GM19397 (cell line): ENCODE data around the gene FBXW8.

ENCODE experiments used
- ATAC-seq: cut with Tn5 transposase; IDR thresholded peaks from one replicate; pipeline ENCODE4 v1.9.1; 2021; ENCODE audit warnings: mild to moderate bottlenecking, moderate library complexity; ENCODE audit not compliant: unreplicated experiment

FBXW8 gene

DNA sequence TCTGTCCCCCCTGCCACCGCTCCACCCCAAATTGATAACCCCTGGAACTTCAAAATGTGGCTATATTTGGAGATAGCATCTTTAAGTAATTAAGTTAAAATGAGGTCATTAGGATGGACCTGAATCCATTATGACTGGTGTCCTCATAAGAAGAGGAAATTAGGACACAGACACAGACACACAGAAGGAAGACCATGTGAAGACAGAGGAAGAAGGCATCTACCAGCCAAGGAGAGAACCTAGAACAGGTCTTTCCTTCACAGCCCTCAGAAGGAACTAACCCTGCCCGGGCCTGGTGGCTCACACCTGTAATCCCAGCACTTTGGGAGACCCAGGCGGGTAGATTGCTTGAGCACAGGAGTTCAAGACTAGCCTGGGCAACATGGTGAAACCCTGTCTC lies 25.9 kb upstream of the FBXW8 start:
- ATAC-seq: no peak

DNA sequence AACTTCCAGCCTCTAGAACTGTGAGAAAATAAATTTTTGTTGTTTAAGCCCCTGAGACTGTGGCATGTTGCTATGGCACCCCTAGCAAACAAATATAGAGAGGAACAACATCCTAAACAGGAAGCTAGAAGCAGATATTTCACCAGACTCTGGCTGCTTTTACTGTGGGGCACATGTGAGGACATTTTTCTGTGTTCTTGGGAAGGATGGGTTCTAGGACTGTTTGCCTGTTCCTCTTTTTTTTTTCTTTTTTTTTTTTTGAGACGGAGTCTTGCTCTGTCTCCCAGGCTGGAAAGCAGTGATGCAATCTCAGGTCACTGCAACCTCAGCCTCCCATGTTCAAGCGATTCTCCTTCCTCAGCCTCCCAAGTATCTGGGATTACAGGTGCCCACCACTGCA lies 25.3 kb upstream of the FBXW8 start:
- no peak for ATAC-seq

DNA sequence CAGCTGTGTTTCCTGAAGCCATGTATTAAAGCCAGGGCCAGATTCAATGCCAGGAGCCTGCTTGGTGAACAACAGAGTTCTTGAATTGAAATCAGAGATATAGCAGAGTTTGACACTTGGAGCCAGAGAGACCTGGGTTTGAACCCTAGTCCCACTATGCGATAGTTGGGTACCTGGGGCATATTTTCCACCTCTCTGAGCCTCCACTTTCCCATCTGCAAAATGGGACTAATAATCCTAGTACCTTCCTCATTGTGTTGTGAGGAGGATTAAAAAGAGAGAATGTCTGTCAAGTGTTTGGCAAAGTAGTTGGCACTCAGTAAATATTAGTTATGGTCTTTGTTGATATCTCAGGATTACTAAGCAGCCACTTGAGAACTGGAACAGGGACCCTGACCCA lies 23.5 kb upstream of the FBXW8 start:
- no peak for ATAC-seq

DNA sequence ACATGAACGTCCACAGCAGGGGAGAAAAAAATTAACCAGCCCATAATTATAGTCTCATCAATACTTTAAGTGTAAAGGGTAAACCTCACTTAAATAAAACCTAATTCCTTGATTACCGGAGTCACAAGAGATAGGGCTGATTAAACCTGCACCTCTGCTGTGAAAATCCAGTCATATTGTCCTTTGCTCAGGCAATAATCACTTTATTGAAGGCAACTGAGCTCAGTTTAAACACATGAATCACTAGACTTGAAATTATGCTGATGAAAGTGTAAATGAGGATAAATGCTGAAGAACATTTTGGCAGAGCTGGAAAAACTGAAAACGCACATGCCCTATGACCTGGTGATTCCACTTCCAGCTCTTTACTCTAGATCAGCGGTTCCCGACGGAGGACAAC lies 22.9 kb upstream of the FBXW8 start:
- no peak for ATAC-seq

DNA sequence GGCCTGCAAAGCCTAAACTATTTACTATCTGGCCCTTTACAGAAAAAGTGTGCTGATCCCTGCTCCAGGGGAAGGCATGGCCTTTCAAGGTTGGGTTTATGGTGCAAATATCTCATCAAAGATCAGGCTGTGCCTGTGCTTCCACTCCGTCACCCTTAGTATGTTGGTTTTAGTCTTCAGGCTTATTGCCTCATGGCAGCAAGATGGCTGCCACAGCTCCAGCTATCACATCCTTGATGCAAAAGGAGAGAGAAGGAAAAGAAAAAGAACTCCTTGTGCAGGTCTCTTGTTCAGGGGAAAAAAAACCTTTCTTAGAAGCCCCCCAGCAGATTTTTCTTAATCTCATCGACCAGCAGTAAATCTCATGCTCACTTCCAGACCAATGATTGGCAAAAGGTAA lies 20.4 kb upstream of the FBXW8 start:
- ATAC-seq: no peak

DNA sequence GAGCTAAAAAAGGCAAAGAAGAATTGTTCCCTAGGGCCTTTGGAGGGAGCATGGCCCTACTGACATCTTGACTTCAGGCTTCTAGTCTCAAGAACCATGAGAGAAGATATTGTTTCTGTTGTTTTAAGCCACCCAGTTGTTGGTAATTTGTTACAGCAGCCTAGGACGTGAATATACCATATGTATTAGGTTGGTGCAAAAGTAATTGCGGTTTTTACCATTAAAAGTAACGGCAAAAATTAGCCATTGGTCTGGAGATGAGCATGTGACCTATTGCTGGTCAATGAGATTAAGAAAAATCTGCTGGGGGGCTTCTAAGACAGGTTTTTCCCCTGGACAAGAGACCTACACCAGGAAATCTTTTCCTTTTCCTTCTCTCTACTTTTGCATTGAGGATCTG lies 19.7 kb upstream of the FBXW8 start:
- no peak for ATAC-seq

DNA sequence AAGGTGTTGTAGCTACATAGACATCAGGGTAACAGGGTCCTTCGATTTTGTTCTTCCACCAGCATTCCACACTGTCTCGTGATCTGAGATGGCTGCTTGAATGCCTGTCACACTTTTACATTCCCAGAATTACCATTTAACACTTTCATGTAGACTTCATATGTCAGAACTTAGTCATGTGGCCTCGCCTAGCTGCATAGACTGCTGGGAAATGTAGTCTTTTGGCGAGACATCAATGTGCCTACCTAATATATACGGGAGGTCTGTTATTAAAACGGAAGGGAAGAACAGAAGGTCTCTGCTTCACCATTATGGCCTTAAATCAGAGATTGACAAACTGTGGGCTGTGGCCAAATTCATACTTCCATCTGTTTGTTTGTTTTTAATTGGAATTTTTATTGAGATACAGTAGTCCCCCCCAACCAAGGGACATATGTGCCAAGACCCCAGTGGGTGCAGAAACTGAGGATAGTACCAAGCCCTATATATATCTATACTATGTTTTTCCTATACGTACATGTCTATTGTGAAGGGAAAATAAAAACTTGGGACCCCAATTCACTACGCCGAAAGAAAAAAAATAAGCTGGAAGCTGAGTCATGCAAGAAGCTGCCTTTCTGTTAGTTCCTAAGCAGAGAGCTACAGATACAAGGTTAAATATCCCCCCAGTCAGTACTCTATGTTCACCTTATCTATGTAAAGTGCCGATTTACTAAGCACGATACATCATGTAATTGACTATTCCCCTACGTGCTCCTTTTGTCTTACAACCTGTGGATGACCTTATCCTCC lies 18.2 kb upstream of the FBXW8 start:
- ATAC-seq: no peak

DNA sequence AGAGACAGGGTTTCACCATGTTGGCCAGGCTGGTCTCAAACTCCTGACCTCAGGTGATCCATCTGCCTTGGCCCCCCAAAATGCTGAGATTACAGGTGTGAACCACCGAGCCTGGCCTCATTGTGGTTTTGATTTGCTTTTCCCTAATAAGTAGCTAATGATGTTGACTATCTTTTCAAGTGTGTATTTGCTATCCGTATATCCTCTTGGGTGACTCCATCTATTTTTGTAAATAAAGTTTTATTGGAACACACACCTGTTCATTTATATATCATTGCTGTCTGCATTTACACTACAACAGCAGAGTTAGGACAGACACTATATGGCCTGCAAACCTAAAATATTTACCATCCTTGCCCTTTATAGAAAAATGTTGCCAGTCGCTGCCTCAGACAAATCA lies 15.8 kb upstream of the FBXW8 start:
- ATAC-seq: no peak

DNA sequence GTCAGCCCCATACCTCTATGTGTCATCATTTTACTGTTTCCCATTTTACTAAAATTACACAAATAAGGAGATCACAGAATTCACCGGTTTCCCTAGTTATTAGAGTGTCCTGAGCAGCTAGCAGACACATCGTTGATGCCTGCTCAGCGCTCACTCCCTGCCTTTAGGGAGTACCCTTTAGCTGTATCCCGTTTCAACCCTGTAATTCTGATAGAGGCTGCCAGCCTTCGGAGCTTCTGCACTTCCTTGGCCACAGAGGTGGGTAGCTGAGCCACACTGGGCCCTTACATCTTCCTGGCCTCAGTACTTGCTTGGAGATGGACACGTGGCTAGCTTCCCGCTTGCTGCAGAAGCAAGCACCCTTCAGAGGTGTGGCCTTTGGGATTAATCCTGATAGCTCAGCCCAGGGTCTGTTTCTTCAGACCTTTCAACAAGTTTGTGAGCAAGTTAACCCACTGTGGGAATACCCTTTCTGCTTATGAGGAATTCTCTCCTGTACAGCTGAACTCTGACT lies 14.3 kb upstream of the FBXW8 start:
- no peak for ATAC-seq

DNA sequence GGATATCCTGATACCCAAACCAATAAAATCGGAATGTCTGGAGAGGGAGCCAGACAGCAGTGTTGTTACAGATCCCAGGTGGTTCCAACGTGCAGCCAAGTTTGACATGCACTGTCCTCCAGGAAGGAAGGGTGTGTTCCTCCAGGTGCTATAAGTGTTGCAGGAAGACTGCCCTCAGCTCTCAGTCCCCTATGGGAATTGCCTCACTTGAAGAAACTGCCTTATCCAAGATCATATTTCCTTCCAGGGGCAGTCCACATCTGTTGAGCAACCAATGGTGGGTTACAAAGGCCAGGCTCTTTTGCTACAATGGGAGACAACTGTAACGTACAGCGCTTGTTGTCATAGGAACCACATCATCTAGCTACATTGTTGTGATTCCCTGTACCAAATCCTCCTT lies 13.3 kb upstream of the FBXW8 start:
- ATAC-seq: no peak

DNA sequence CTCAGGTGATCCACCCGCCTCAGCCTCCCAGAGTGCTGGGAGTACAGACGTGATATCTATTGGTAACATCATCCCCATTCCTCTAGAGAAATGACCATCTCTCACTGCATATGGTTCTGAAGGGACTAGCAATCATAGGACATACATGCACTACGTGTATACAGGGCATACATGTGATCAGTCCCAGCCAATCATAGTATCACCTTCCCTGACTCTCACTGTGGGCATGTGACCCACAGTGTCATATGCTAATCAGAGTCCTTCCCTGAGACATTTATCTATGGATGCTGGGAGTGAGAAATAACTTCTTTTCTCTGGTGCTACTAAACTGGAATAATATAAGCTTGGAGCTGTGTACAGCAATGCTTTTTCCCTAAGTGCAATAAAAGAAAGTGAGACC lies 12.1 kb upstream of the FBXW8 start:
- ATAC-seq: no peak

DNA sequence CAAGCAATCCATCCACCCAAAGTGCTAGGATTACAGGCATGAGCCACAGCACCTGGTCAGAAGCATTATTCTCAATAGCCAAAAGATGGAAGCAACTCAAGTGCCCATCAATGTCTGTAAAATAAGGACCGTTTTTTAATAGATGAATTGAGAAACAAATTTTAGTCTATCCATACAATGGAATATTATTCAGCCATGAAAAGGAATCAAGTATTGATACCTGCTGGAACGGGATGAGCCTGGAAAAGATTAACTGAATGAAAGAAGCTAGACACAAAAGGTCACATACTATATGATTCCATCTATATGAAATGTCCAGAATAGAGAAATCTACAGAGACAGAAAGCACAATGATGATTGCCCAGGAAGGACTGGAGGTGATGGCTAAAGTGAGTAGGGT lies 9.1 kb upstream of the FBXW8 start:
- ATAC-seq: no peak

DNA sequence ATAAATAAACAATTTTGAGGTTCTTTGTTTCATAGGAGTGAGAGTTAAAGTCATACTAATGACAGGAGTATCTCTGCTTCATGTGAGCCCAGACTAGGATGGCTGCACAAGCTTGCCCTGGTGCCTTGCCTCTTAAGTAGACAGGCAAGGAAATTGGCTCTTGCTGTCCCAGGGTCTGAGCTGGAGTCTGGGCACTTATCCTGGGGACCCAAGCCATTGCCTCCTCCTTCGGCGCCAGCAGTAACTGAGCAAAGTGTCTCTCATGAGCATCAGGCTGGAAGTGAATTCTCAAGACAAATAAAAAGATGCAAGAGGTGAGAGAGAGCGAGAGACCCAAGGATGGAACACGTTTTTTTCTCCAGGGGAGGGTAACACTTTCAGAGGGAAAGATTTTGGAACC lies 6.9 kb upstream of the FBXW8 start:
- ATAC-seq: no peak

DNA sequence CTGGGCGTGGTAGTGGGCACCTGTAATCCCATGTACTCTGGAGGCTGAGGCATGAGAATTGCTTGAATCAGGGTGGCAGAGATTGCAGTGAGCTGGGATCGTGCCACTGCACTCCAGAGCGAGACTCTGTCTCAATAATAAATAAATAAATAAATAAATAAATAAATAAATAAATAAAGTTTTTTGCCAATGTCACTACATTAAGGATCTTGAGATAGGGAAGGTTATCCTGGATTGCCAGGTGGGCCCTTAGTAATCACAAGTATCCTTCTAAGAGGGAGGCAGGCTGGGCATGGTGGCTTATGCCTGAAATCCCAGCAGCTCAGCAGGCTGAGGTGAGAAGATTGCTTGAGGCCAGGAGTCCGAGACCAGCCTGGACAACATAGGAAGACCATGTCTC lies 4.5 kb upstream of the FBXW8 start:
- no peak for ATAC-seq

DNA sequence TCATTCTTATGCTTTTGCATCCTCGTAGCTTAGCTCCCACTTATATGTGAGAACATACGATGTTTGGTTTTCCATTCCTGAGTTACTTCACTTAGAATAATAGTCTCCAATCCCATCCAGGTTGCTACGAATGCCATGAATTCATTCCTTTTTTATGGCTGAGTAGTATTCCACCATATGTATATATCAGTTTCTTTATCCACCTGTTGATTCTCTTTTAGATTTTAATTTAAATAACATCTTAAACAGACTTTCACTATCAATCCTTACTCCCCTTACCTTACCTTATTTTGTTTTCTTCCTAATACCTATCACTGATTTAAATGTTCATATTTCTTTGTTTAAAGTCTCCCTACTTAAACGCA lies 488 bp upstream of the FBXW8 start:
- ATAC-seq: no peak

DNA sequence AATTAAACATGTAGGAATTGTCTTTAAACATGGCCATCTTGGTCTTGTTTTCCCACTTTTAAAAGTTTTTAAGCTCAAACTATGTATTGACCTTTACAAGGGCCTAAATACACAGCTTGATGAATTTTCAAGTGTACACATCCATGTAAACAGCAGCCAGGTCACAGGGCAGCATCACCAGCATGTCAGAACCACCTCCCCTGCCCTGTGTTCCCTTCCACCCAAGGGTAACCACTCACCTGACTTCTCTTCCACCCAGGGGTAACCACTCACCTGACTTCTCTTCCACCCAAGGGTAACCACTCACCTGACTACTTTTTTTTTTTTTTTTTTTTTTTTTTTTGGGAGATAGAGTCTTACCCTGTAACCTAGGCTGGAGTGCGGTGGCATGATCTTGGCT lies 4.6 kb downstream of the FBXW8 start:
- ATAC-seq: no peak

DNA sequence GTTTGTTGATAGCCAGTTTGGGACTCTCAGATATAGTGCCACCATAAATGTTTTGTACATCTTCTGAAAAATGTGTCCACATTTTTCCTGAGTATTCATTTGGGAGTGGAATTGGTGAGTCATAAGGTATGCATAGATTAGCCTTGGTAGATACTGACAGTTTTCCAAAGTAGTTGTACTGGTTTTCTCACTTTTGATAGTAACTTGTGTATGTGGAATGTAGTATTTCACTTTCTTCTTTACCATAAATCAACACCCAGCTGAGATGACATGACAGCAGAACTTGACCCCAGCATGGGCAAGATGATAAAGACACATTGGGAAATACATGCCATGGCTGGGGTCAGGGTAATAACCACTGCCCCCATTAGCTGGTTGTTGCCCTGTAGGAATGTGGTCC lies 5.4 kb downstream of the FBXW8 start:
- ATAC-seq: no peak

DNA sequence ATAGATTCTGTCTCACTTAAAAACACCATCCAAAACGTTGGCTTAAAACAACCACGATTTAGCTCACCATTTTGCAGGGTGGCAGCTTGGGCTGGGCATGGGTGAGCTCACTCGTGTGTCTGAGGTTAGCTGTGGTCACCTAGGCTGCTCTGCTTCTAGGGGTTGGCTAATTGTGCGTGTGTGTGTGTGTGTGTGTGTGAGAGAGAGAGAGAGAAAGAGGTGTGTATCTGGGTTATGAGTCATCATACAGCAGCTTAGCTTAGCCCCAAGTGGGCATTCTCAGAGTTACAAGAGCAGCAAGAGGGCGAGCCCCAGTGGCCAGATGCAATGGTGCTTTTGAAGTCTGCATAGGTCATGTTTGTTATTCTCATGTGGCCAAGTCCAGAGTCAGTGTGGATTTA lies 6.0 kb downstream of the FBXW8 start:
- peak; percentile 55 for ATAC-seq

DNA sequence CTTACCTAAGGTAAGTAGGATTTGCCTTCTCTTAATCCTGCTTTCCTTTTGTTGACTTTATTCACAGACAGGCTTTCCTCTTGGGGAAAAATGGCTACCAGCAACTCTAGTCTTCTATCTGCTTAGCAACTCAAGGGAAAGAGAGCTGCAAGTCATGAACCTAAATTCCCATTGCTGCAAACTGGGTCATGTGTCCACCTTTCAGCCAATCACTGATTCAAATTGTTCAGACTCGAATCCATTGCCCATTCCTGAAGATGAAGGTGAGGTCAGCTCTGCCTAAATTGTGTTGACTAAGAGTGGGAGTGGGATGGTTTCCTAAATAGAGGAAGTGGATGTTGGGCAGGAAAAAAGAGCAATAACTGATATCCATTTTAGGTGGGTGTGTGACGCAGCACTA lies 7.7 kb downstream of the FBXW8 start:
- no peak for ATAC-seq

DNA sequence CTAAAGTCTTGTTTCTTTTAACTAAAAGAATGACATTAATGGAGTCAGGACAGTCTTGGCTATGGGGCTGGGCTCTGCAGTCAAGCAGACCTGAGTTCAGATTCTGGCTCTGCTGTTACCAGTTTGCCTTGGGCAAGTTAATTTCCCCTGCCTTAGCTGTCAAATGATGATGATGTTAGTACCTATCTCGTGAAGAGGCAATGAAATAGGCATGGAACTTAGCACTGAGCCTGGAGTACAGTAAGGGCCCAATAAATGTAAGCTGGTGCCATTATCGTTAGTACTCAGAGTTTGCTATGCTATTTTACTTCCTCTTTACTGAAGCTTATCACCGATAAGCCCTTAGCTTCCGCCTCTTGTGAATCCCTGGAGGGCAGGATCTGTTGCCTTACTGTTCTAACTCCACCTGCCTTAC lies 8.5 kb downstream of the FBXW8 start:
- ATAC-seq: no peak

DNA sequence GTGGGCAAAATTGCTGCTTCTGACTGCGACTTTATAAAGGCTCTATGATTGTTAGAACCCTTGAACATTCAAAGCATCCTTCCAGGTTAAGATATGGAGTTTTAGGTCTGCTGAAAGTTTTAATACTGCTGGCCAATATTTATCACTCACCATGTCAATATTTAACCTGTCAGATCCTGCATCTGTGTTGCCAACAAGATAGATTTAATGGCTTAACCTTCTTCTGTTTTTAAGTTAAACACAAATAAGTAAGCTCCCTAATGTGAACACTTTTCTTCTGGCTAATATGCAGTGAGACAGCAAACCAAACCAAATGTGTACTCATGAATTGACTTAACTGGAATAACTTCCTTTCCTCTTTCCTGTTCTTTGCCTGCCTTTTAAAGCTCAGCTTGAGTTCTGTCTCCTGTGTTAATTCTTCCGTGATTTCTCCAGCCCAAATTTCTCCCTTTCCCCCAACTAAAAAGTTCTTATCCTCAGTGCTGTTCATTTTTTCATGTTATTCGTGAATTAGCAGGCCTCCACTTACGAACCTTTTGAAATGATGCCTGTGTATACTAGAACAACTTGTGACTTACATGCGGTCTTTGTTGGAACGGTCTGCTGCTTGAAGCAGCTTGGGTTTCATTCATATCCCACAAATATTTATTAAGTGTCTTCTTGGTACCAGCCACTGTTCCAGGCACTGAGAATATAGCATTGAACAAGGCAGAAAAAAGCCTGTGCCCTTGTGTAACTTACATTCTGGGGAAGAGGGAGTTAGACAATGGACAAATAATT lies 9.1 kb downstream of the FBXW8 start:
- ATAC-seq: no peak

DNA sequence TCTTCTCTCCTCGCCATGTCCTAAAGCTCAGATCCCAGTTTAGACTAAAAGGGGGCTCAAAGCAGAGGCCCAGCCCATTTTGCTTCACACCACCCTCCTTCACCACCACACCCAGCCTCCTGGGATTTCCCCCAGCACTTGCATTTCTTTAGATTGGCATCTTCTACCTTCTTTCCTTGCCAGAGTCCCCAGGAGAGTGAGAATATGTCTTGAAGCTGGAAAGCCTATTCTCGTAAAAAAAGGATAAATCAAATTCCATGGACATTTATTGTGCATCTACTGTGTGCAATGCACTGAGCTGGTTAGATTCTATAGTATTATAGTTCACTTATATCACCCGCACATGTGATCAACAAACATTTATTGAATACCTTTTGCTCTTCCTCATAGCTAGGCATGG lies 10.2 kb downstream of the FBXW8 start:
- ATAC-seq: no peak
